GM12878 (cell line): ENCODE measurements around the gene CLDN14. TPM values are rescaled to one million over a fixed set of nuclear protein-coding genes. Genes with fewer than 3 reads are reported as not detected.

Experiments
- ATAC-seq: fragments of 200-7000 bp; cut with Tn5 transposase; 3 replicates; pipeline ENCODE4 v1.9.1; 2020; ENCODE audit warnings: mild to moderate bottlenecking, moderate library complexity
- BruUV-seq: library from RNA; stranded (reverse); fragments of 400-500 nt; replicated peaks from 2 replicates; lab custom pipeline; 2021; lab: Mats Ljungman, UMichigan
- CTCF ChIA-PET: fragments of 300-600 bp; sonication (Branson Sonifier 250); formaldehyde crosslinking; extraction: SDS; loops from one replicate; lab custom pipeline; 2021; ENCODE audit warnings: inconsistent platforms; lab: Yijun Ruan, JAX
- POLR2A ChIA-PET: fragments of 350-600 bp; formaldehyde crosslinking; extraction: SDS; loops from one replicate; lab custom pipeline; 2021; ENCODE audit warnings: inconsistent platforms; lab: Charles Lee
- RAD21 ChIA-PET: fragments of 300-600 bp; sonication (Branson Sonifier 250); formaldehyde crosslinking; loops from one replicate; lab custom pipeline; 2023; ENCODE audit warnings: antibody characterized with exemption; ENCODE audit not compliant: unreplicated experiment; lab: Charles Lee
- SMC1A ChIA-PET: fragments of 300-600 bp; sonication (Branson Sonifier 250); formaldehyde crosslinking; loops from one replicate; lab custom pipeline; 2023; ENCODE audit not compliant: unreplicated experiment, uncharacterized antibody; lab: Charles Lee
- DNase-seq: peaks from one replicate; pipeline ENCODE4 v3.0.0-alpha.2; 2011; ENCODE audit warnings: low read depth, low spot score
- FAIRE-seq: peaks from 3 replicates; lab custom pipeline; 2011; peaks lifted over from hg19 to GRCh38; lab: Jason Lieb, UNC
- H2AFZ ChIP-seq: 2 replicates; pipeline ENCODE4 v1.6.0; 2011; ENCODE audit warnings: low read depth, low read length, control low read depth; ENCODE audit not compliant: control insufficient read depth
- H3K27ac ChIP-seq: 2 replicates; pipeline ENCODE4 v1.5.1; 2011; ENCODE audit warnings: control low read depth; ENCODE audit not compliant: control insufficient read depth, insufficient read depth
- H3K27me3 ChIP-seq, 2 experiments: replicated peaks in 1 of 2; 2 replicates each; pipeline versions ENCODE4 v1.6.0 to v1.6.1; 2011; ENCODE audit warnings: low read length in 1 of 2; ENCODE audit not compliant: control insufficient read depth in 2 of 2, insufficient read depth in 2 of 2
- H3K36me3 ChIP-seq, 2 experiments: 2 replicates each; pipeline ENCODE4 v1.5.1; 2011; ENCODE audit warnings: low read length in 1 of 2; ENCODE audit not compliant: control insufficient read depth in 2 of 2, insufficient read depth in 2 of 2
- H3K4me1 ChIP-seq: 2 replicates; pipeline ENCODE4 v1.6.1; 2011; ENCODE audit warnings: mild to moderate bottlenecking, low read length, moderate library complexity, mixed read lengths; ENCODE audit not compliant: control insufficient read depth, insufficient read depth
- H3K4me2 ChIP-seq: 2 replicates; pipeline ENCODE4 v1.6.0; 2011; ENCODE audit warnings: control low read depth; ENCODE audit not compliant: control insufficient read depth, insufficient read depth
- H3K4me3 ChIP-seq: fragments of 200-600 bp; sonication (generic); 2 replicates; pipeline ENCODE4 v1.5.1; 2016
- H3K79me2 ChIP-seq: 2 replicates; pipeline ENCODE4 v1.6.0; 2011; ENCODE audit warnings: low read length; ENCODE audit not compliant: control insufficient read depth, insufficient read depth
- H3K9ac ChIP-seq: 2 replicates; pipeline ENCODE4 v1.8.0; 2011; ENCODE audit warnings: low read length, control low read depth, mixed read lengths; ENCODE audit not compliant: control insufficient read depth, insufficient read depth
- H3K9me3 ChIP-seq: replicated peaks from 3 replicates; pipeline ENCODE4 v1.5.1; 2011; ENCODE audit warnings: mild to moderate bottlenecking, low read length; ENCODE audit not compliant: control insufficient read depth, insufficient read depth
- H4K20me1 ChIP-seq: 2 replicates; pipeline ENCODE4 v1.6.0; 2011; ENCODE audit not compliant: control insufficient read depth, insufficient read depth
- CBX5 ChIP-seq: sonication (generic); IDR thresholded peaks from 2 replicates; pipeline ENCODE4 v1.6.1; 2016; ENCODE audit warnings: low read depth, moderate library complexity, mild to moderate bottlenecking, inconsistent platforms
- FOXM1 ChIP-seq: IDR thresholded peaks from 2 replicates; pipeline ENCODE4 v1.6.1; 2012; ENCODE audit warnings: low read depth, mild to moderate bottlenecking, inconsistent platforms, low read length, moderate library complexity
- HDAC2 ChIP-seq: fragments of 200-600 bp; sonication (generic); IDR thresholded peaks from 2 replicates; pipeline ENCODE4 v1.6.1; 2017
- IRF4 ChIP-seq: IDR thresholded peaks from 2 replicates; pipeline ENCODE4 v1.6.1; 2011; ENCODE audit warnings: low read depth, low read length
- LARP7 ChIP-seq: fragments of 450-650 bp; IDR thresholded peaks from 2 replicates; pipeline ENCODE4 v1.6.1; 2017; ENCODE audit warnings: mild to moderate bottlenecking
- MYC ChIP-seq: IDR thresholded peaks from 2 replicates; pipeline ENCODE4 v1.6.1; 2011; ENCODE audit warnings: mild to moderate bottlenecking, low read length, moderate library complexity, inconsistent platforms; ENCODE audit not compliant: insufficient read depth, insufficient replicate concordance, insufficient read length, severe bottlenecking
- NR2C1 ChIP-seq: fragments of 450-650 bp; IDR thresholded peaks from 2 replicates; pipeline ENCODE4 v1.6.1; 2017; ENCODE audit warnings: antibody characterized with exemption, mild to moderate bottlenecking, moderate library complexity
- RAD51 ChIP-seq: fragments of 450-650 bp; IDR thresholded peaks from 2 replicates; pipeline ENCODE4 v1.6.1; 2016; ENCODE audit warnings: moderate library complexity, mild to moderate bottlenecking, inconsistent platforms
- YY1 ChIP-seq: IDR thresholded peaks from 2 replicates; pipeline ENCODE4 v1.6.1; 2011; ENCODE audit warnings: low read depth, mild to moderate bottlenecking, low read length
- WGBS: methylation state at CpG from one replicate; pipeline ENCODE4 v1.1.6; 2016; ENCODE audit warnings: low lambda C conversion rate; ENCODE audit not compliant: insufficient replicate concordance, insufficient coverage; ENCODE audit errors: missing lambda C conversion rate; 5-methylcytosine and 5-hydroxymethylcytosine counted together
- in situ Hi-C: fragments of 300-500 bp; cut with MboI; formaldehyde crosslinking; loops from 9 replicates; pipeline ENCODE4 v1.14.3; 2018; ENCODE audit warnings: mixed read lengths
- intact Hi-C: fragments of 100-400 bp; cut with micrococcal nuclease; formaldehyde crosslinking; loops from one replicate; pipeline ENCODE4 v1.14.2; 2022; ENCODE audit not compliant: unreplicated experiment
- polyA plus RNA-seq, 11 experiments: library from polyadenylated mRNA; depleted of rRNA in 4 of 11; unstranded in 6 of 11; stranded (reverse) in 5 of 11; fragments of >200 nt; fragmentation: Nextera tagmentation in 4 of 11; fragmentation: Illumina TruSeq in 1 of 11; extraction: Ambion mirVana in 4 of 11; extraction: Trizol in 1 of 11; gene quantifications; 1 replicate in 1 of 11; 2 replicates in 10 of 11; pipeline versions ENCODE4 v1.2.1 to v1.2.3, GENCODE V29; 2011 to 2016; ENCODE audit warnings: inconsistent platforms in 2 of 11, missing spikeins in 2 of 11, low read depth in 1 of 11
- total RNA-seq, 4 experiments: library from RNA; depleted of rRNA in 3 of 4; stranded (reverse); fragments of >200 nt in 3 of 4; fragmentation: Illumina TruSeq in 1 of 4; extraction: Trizol in 1 of 4; gene quantifications; 2 replicates each; pipeline versions ENCODE4 v1.2.1 to v1.2.3, GENCODE V29; 2013 to 2021
- TF ChIP-seq, protein P1 (sequence below): fragments of 450-650 bp; IDR thresholded peaks from 2 replicates; pipeline ENCODE4 v1.6.1; 2018; ENCODE audit warnings: mild to moderate bottlenecking, low read depth, moderate library complexity; ENCODE audit not compliant: partially characterized antibody
- TF ChIP-seq, protein P2 (sequence below): fragments of 450-650 bp; formaldehyde crosslinking; IDR thresholded peaks from 2 replicates; pipeline ENCODE4 v1.4.0; 2022; ENCODE audit warnings: mild to moderate bottlenecking, moderate library complexity

The CLDN14 gene
- total and polyA plus RNA-seq, 10 of the 15 experiments (the other 5 are each of a cell fraction or from before 2014, with no cell fraction given), result 0.90 to 19.4 (median 6.6) TPM

DNA sequence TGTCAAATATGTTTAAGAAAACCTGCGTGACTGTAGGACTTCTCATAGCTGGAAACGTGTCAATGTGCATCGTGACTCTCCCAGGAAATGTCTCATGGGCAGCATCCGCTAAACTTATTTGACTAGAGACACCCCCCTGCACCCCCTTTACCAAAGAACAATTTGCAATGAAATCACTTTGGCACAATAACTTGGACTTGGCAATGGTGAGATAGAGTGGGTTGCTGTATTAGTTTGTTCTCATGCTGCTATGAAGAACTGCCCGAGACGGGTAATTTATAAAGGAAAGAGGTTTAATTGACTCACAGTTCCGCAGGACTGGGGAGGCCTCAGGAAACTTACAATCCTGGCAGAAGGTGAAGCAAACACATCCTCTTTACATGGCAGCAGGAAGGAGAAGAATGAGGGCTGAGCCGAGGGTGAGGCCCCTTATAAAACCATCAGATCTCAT is 13.8 kb downstream of the CLDN14 start:
- 72% methylated on average over 8 of the region's 8 CpGs for WGBS
- in situ Hi-C loops (no loop called here), intact Hi-C loops (no loop called here)
- ChIA-PET RAD21 (no interaction called here), POLR2A (no interaction called here), CTCF (no interaction called here), SMC1A (no interaction called here)
- BruUV-seq, result no TSS peak
- Histone ChIP-seq H3K9me3 (no peaks in the 10 kb centered on the region), H4K20me1 (no peaks in the 10 kb centered on the region), H3K36me3 (no peaks in the 10 kb centered on the region), H2AFZ (no peak overlapping the region), H3K4me1 (no peaks in the 10 kb centered on the region), H3K27me3 (no peaks in the 10 kb centered on the region), H3K79me2 (no peaks in the 10 kb centered on the region), H3K9ac (no peak overlapping the region), H3K27ac (no peak overlapping the region), H3K4me2 (no peak overlapping the region), H3K4me3 (no peak overlapping the region)
- DNase-seq (no peak), ATAC-seq (no peak), FAIRE-seq (no peak)
- no peak for TF ChIP-seq IRF4
- TF ChIP-seq MYC, result no peak
- TF ChIP-seq YY1, result no peak
- TF ChIP-seq LARP7, result no peak
- TF ChIP-seq RAD51, result no peak

DNA sequence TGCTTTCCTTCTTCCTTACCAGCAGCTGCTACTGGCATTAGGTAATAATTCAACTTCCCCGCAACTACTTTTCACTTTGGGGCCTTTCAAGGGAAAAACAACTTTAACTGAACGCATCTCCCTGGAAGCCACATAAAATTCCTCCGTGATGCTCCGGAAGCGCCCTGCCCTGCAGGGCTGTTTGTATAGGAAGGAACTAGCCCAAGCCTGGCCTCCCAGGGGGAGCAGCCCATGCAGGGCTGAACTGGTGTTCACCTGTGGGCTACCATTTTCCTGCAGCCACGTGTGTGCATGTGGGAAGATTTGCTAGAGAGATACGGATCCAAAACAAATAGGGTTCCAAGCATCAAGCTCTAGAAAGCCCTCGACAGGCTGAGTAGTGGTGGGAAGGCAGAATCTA is 14.4 kb downstream of the CLDN14 start:
- SMC1A ChIA-PET, result no interaction called here
- TF ChIP-seq, protein P1, sequence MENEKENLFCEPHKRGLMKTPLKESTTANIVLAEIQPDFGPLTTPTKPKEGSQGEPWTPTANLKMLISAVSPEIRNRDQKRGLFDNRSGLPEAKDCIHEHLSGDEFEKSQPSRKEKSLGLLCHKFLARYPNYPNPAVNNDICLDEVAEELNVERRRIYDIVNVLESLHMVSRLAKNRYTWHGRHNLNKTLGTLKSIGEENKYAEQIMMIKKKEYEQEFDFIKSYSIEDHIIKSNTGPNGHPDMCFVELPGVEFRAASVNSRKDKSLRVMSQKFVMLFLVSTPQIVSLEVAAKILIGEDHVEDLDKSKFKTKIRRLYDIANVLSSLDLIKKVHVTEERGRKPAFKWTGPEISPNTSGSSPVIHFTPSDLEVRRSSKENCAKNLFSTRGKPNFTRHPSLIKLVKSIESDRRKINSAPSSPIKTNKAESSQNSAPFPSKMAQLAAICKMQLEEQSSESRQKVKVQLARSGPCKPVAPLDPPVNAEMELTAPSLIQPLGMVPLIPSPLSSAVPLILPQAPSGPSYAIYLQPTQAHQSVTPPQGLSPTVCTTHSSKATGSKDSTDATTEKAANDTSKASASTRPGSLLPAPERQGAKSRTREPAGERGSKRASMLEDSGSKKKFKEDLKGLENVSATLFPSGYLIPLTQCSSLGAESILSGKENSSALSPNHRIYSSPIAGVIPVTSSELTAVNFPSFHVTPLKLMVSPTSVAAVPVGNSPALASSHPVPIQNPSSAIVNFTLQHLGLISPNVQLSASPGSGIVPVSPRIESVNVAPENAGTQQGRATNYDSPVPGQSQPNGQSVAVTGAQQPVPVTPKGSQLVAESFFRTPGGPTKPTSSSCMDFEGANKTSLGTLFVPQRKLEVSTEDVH, result no peak
- TF ChIP-seq HDAC2 (no peak), FOXM1 (no peak), NR2C1 (no peak), CBX5 (no peak)
- TF ChIP-seq, protein P2, sequence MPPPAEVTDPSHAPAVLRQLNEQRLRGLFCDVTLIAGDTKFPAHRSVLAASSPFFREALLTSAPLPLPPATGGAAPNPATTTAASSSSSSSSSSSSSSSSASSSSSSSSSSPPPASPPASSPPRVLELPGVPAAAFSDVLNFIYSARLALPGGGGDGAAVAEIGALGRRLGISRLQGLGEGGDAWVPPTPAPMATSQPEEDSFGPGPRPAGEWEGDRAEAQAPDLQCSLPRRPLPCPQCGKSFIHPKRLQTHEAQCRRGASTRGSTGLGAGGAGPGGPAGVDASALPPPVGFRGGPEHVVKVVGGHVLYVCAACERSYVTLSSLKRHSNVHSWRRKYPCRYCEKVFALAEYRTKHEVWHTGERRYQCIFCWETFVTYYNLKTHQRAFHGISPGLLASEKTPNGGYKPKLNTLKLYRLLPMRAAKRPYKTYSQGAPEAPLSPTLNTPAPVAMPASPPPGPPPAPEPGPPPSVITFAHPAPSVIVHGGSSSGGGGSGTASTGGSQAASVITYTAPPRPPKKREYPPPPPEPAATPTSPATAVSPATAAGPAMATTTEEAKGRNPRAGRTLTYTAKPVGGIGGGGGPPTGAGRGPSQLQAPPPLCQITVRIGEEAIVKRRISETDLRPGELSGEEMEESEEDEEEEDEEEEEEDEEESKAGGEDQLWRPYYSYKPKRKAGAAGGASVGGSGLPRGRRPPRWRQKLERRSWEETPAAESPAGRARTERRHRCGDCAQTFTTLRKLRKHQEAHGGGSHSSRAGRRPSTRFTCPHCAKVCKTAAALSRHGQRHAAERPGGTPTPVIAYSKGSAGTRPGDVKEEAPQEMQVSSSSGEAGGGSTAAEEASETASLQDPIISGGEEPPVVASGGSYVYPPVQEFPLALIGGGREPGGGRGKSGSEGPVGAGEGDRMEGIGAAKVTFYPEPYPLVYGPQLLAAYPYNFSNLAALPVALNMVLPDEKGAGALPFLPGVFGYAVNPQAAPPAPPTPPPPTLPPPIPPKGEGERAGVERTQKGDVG (CRISPR knock-in tag), result no peak

More for the DNA sequence above, 14.4 kb downstream of the CLDN14 start:
- no peak overlapping the region for H3K4me3 ChIP-seq
- H3K9me3 ChIP-seq, result no peaks in the 10 kb centered on the region
- CTCF ChIA-PET, result no interaction called here
- BruUV-seq, result no TSS peak
- intact Hi-C loops (no loop called here), in situ Hi-C loops (no loop called here)
- 63% methylated on average over 8 of the region's 8 CpGs for WGBS
- POLR2A ChIA-PET, result no interaction called here
- H3K79me2 ChIP-seq, result no peaks in the 10 kb centered on the region
- ATAC-seq, result no peak
- RAD21 ChIA-PET, result no interaction called here
- H3K4me2 ChIP-seq, result no peak overlapping the region
- H2AFZ ChIP-seq, result no peak overlapping the region
- H3K9ac ChIP-seq, result no peak overlapping the region
- H3K4me1 ChIP-seq, result no peaks in the 10 kb centered on the region
- H3K36me3 ChIP-seq, result no peaks in the 10 kb centered on the region
- H3K27me3 ChIP-seq, result no peaks in the 10 kb centered on the region
- no peak for DNase-seq
- no peaks in the 10 kb centered on the region for H4K20me1 ChIP-seq
- no peak overlapping the region for H3K27ac ChIP-seq
- no peak for FAIRE-seq
